ENCODE results near the gene RPS21. TPM values are rescaled to one million over a fixed set of nuclear protein-coding genes. Genes with fewer than 3 reads are reported as not detected.

RPS21 gene
- total and polyA plus RNA-seq, 2 of the 13 experiments (the other 11 are each of a cell fraction or from before 2014, with no cell fraction given), result 2,647 to 11,063 TPM

DNA sequence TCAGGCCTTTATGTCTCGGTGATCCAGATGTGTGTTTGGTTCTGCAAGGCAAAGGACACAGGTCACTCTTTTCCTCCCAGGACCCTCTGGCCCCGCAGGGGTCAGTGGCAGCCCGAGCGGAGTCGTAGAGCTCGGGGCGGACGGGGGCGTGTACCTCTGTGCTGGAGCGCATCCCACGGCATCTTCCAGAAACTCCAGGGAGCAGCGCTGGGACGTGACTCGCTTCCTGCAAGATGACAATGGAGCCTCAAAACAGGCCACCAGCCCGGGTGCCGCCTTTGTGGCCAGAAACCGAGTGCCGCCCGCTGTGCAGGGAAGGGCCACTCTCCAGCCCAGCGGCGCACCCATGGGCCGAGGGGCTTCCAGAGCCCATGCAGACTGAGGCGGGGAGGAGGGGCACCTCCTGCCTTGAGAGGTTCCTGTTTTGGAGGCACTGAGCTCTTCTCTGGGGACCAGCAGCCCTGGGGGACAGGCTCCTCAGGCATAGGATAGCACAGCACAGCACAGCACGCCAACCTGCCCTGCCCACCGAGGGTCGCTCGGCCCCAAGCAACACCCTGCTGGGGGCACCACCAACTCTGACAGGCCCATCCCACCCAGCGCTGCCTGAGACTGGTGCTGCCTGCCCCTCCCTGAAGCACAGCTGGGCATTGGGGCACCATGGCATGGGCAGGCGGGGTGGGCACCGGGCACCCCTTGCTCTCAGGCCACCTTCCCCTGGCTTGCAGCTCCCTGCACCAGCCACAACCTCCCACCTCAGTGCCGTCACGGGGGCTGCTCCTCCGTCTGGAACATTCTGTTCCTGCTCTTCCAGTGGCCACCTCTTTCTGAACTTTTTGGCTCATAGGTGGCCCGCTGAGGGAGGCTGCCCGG is 9.7 kb downstream of the RPS21 start (continued):
- no peak for TF ChIP-seq TIGD3 (CRISPR knock-in tag; IDR thresholded peaks at IDR 0.05; ENCODE audit: borderline replicate concordance)
- no peak for TF ChIP-seq RELA (CRISPR knock-in tag; IDR thresholded peaks at IDR 0.05)
- no peak for TF ChIP-seq BHLHE40 (IDR thresholded peaks at IDR 0.05; ENCODE audit: low read length)
- no peak for TF ChIP-seq PHF20 (CRISPR knock-in tag; IDR thresholded peaks at IDR 0.05)
- TF ChIP-seq ZNF530 (CRISPR knock-in tag; IDR thresholded peaks at IDR 0.05; ENCODE audit: low read depth), result no peak
- TF ChIP-seq SMAD3 (CRISPR knock-in tag; IDR thresholded peaks at IDR 0.05), result no peak
- 0 out of 2 replicates have a peak, but pooled peaks have one; percentile 9 for TF ChIP-seq ETV5 (CRISPR knock-in tag; IDR thresholded peaks at IDR 0.05; ENCODE audit: borderline replicate concordance)
- TF ChIP-seq ZNF468 (CRISPR knock-in tag; IDR thresholded peaks at IDR 0.05), result no peak
- TF ChIP-seq, protein P1, sequence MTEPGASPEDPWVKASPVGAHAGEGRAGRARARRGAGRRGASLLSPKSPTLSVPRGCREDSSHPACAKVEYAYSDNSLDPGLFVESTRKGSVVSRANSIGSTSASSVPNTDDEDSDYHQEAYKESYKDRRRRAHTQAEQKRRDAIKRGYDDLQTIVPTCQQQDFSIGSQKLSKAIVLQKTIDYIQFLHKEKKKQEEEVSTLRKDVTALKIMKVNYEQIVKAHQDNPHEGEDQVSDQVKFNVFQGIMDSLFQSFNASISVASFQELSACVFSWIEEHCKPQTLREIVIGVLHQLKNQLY (CRISPR knock-in tag; IDR thresholded peaks at IDR 0.05), result no peak
- TF ChIP-seq BCL6 (CRISPR knock-in tag; IDR thresholded peaks at IDR 0.05), result no peak
- no peak for TF ChIP-seq ATRX (CRISPR knock-in tag; IDR thresholded peaks at IDR 0.05; ENCODE audit: borderline replicate concordance)
- TF ChIP-seq ZNF503 (CRISPR knock-in tag; IDR thresholded peaks at IDR 0.05), result no peak
- peak; percentile 67 for TF ChIP-seq AGO2 (optimal IDR thresholded peaks at IDR 0.05; ENCODE audit: low read depth, low read length)
- TF ChIP-seq NCOA5 (CRISPR knock-in tag; IDR thresholded peaks at IDR 0.05), result no peak
- no peak for TF ChIP-seq POGK (CRISPR knock-in tag; conservative IDR thresholded peaks at IDR 0.05)
- TF ChIP-seq, protein P2, sequence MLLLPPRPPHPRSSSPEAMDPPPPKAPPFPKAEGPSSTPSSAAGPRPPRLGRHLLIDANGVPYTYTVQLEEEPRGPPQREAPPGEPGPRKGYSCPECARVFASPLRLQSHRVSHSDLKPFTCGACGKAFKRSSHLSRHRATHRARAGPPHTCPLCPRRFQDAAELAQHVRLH (CRISPR knock-in tag; IDR thresholded peaks at IDR 0.05; ENCODE audit: borderline replicate concordance, low read depth), result no peak
- TF ChIP-seq PCBP2 (optimal IDR thresholded peaks at IDR 0.05; ENCODE audit: low read depth, low read length, poor library complexity, severe bottlenecking), result no peak
- no peak for TF ChIP-seq TEAD3 (CRISPR knock-in tag; optimal IDR thresholded peaks at IDR 0.05; ENCODE audit: borderline replicate concordance)
- TF ChIP-seq FOXO4 (CRISPR knock-in tag; conservative IDR thresholded peaks at IDR 0.05), result 0 out of 2 replicates have a peak, but pooled peaks have one; percentile 33
- TF ChIP-seq GABPB1 (CRISPR knock-in tag; IDR thresholded peaks at IDR 0.05), result 0 out of 2 replicates have a peak, but pooled peaks have one; percentile 6
- TF ChIP-seq FOXK2 (IDR thresholded peaks at IDR 0.05), result no peak
- TF ChIP-seq SPEN (CRISPR knock-in tag; IDR thresholded peaks at IDR 0.05; ENCODE audit: low read depth), result no peak
- TF ChIP-seq GATAD1 (CRISPR knock-in tag; IDR thresholded peaks at IDR 0.05), result no peak

Data from HepG2 (cell line).